ENCODE results near the gene ANXA5. TPM values are rescaled to one million over a fixed set of nuclear protein-coding genes. Genes with fewer than 3 reads are reported as not detected.

Gene ANXA5
- total and polyA plus RNA-seq, 2 experiments from 2014 or later = 129 to 181 TPM

- Histone ChIP-seq H3K27ac (ENCODE audit: low read depth) (no peak overlapping the region), H3K4me1 (ENCODE audit: insufficient read depth) (no peaks in the 10 kb centered on the region), H3K9me2 (ENCODE audit: insufficient read depth) (peaks cover 3% of the 10 kb centered on the region; the same call in 1 of the 2 replicates), H2AFZ (no peak overlapping the region), H3K27me3 (ENCODE audit: insufficient read depth) (no peaks in the 10 kb centered on the region), H4K20me1 (replicated peaks; ENCODE audit: insufficient read depth) (no peaks in the 10 kb centered on the region), H3K36me3 (ENCODE audit: insufficient read depth) (no peaks in the 10 kb centered on the region), H3K79me2 (replicated peaks; ENCODE audit: insufficient read depth) (no peaks in the 10 kb centered on the region), H3F3A (replicated peaks; ENCODE audit: low read depth) (no peaks in the 10 kb centered on the region), H3K4me2 (no peak overlapping the region), H3K4me3 (no peak overlapping the region)
- Mint-ChIP-seq H3K36me3 (ENCODE audit: low read depth) (no peaks in the 10 kb centered on the region), H3K27ac (no peak overlapping the region), H3K27me3 (ENCODE audit: insufficient read depth, low read depth, poor library complexity) (peaks cover 2% of the 10 kb centered on the region), H3K4me1 (no peaks in the 10 kb centered on the region), H3K4me3 (no peak overlapping the region), H3K9me3 (no peaks in the 10 kb centered on the region)
- peak; percentile 60 for DNase-seq (ENCODE audit: low spot score)
- peak; percentile 57 to 76 for TF ChIP-seq CTCF (conservative IDR thresholded peaks at IDR 0.05; ENCODE audit: low read depth in 2 of 2)
- no peak for TF ChIP-seq REST (IDR thresholded peaks at IDR 0.05; ENCODE audit: unreplicated experiment)
- no peak for TF ChIP-seq STAT1 (IDR thresholded peaks at IDR 0.05; ENCODE audit: unreplicated experiment)
- TF ChIP-seq EZH2 (IDR thresholded peaks at IDR 0.05; ENCODE audit: low read depth, unreplicated experiment) = no peak
- ATAC-seq = peak; percentile 63
These were observed 40.5 kb downstream of the ANXA5 start for GRCh38 chr4:121656269-121656641.

GRCh38 chr4:121655320-121656268, 41.2 kb downstream of the ANXA5 start:
- no peaks in the 10 kb centered on the region for H3K4me1 Mint-ChIP-seq
- H3K4me3 Mint-ChIP-seq = no peak overlapping the region
- Histone ChIP-seq H3K4me1 (ENCODE audit: insufficient read depth) (no peaks in the 10 kb centered on the region), H3K27me3 (ENCODE audit: insufficient read depth) (no peaks in the 10 kb centered on the region), H2AFZ (no peak overlapping the region), H4K20me1 (replicated peaks; ENCODE audit: insufficient read depth) (no peaks in the 10 kb centered on the region), H3K36me3 (ENCODE audit: insufficient read depth) (no peaks in the 10 kb centered on the region), H3K4me3 (no peak overlapping the region), H3K4me2 (no peak overlapping the region), H3K9me2 (ENCODE audit: insufficient read depth) (peaks cover 3% of the 10 kb centered on the region; the same call in 1 of the 2 replicates), H3K79me2 (replicated peaks; ENCODE audit: insufficient read depth) (no peaks in the 10 kb centered on the region), H3K27ac (ENCODE audit: low read depth) (no peak overlapping the region), H3F3A (replicated peaks; ENCODE audit: low read depth) (no peaks in the 10 kb centered on the region)
- DNase-seq (ENCODE audit: low spot score) (no peak), ATAC-seq (no peak)
- no peak overlapping the region for H3K27ac Mint-ChIP-seq
- no peaks in the 10 kb centered on the region for H3K36me3 Mint-ChIP-seq (ENCODE audit: low read depth)
- no peaks in the 10 kb centered on the region for H3K9me3 Mint-ChIP-seq
- peaks cover 2% of the 10 kb centered on the region for H3K27me3 Mint-ChIP-seq (ENCODE audit: insufficient read depth, low read depth, poor library complexity)
- no peak for TF ChIP-seq REST (IDR thresholded peaks at IDR 0.05; ENCODE audit: unreplicated experiment)
- TF ChIP-seq ZNF114 (CRISPR knock-in tag; IDR thresholded peaks at IDR 0.05) = no peak
- TF ChIP-seq ETS1 (IDR thresholded peaks at IDR 0.05) = no peak
- no peak for TF ChIP-seq CREB1 (CRISPR knock-in tag; IDR thresholded peaks at IDR 0.05; ENCODE audit: low read depth)
- no peak for TF ChIP-seq STAT1 (IDR thresholded peaks at IDR 0.05; ENCODE audit: unreplicated experiment)
